Gastrocnemius medialis (tissue), 4 donors: ENCODE measurements around the gene KIF18B.

ENCODE experiments used
- POLR2A ChIP-seq, 2 donors: fragments of 450-650 bp; IDR thresholded peaks; one replicate each; pipeline ENCODE4 v1.6.1; 2017; ENCODE audit warnings: antibody characterized with exemption in 2 of 2, mild to moderate bottlenecking in 2 of 2, moderate library complexity in 2 of 2
- TF ChIP-seq, protein P1 (sequence below), 5 experiments: fragments of 450-650 bp in 3 of 5; fragments of 200-600 bp in 2 of 5; sonication (generic) in 2 of 5; IDR thresholded peaks in 4 of 5; conservative IDR thresholded peaks in 1 of 5; 1 replicate in 4 of 5; 2 replicates in 1 of 5; pipeline ENCODE4 v1.5.1; 2016 to 2019; ENCODE audit warnings: antibody characterized with exemption in 5 of 5, mild to moderate bottlenecking in 3 of 5, moderate library complexity in 3 of 5

DNA sequence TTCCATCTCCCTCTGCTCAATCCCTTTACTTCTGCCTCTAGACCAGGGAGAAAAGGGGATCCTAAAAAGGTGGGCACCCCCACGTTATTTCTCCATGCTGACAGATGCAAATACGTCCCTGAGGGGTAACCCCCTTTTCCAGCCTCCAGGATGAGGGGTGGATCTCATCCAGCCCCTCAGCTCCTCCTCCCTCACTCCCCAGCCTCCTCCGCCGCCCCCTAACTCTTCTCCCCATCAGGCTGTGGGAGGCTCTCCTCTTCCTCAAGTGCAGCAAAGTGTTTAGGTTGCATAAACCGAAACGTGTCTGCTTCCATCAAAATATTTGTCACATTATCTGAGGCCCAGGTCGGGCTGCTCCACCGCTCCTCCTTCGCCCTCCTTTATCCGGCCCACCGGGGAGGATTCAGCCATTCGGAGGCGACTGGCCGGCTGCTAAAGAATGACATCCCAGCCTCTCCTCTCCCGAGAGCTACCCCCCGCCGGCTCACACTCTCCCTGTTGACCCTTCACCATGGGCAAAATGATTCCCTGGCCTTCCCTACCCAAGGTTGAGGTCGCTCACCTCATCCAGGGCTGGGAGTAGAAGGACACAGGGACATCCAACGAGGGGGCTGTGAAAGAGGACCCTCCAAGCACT lies 21.7 kb upstream of the KIF18B start:
- TF ChIP-seq, protein P1, sequence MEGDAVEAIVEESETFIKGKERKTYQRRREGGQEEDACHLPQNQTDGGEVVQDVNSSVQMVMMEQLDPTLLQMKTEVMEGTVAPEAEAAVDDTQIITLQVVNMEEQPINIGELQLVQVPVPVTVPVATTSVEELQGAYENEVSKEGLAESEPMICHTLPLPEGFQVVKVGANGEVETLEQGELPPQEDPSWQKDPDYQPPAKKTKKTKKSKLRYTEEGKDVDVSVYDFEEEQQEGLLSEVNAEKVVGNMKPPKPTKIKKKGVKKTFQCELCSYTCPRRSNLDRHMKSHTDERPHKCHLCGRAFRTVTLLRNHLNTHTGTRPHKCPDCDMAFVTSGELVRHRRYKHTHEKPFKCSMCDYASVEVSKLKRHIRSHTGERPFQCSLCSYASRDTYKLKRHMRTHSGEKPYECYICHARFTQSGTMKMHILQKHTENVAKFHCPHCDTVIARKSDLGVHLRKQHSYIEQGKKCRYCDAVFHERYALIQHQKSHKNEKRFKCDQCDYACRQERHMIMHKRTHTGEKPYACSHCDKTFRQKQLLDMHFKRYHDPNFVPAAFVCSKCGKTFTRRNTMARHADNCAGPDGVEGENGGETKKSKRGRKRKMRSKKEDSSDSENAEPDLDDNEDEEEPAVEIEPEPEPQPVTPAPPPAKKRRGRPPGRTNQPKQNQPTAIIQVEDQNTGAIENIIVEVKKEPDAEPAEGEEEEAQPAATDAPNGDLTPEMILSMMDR (IDR thresholded peaks at IDR 0.05 in 4 of 5, conservative IDR thresholded peaks at IDR 0.05 in 1 of 5): no peak
- no peak for TF ChIP-seq POLR2A (IDR thresholded peaks at IDR 0.05)
